NCI-H2029 (cell line): ENCODE results near the gene FOXF2.

ENCODE experiments used
- DNase-seq: peaks from one replicate; lab custom pipeline; 2025; lab: John Stamatoyannopoulos, UW

FOXF2 gene

DNA sequence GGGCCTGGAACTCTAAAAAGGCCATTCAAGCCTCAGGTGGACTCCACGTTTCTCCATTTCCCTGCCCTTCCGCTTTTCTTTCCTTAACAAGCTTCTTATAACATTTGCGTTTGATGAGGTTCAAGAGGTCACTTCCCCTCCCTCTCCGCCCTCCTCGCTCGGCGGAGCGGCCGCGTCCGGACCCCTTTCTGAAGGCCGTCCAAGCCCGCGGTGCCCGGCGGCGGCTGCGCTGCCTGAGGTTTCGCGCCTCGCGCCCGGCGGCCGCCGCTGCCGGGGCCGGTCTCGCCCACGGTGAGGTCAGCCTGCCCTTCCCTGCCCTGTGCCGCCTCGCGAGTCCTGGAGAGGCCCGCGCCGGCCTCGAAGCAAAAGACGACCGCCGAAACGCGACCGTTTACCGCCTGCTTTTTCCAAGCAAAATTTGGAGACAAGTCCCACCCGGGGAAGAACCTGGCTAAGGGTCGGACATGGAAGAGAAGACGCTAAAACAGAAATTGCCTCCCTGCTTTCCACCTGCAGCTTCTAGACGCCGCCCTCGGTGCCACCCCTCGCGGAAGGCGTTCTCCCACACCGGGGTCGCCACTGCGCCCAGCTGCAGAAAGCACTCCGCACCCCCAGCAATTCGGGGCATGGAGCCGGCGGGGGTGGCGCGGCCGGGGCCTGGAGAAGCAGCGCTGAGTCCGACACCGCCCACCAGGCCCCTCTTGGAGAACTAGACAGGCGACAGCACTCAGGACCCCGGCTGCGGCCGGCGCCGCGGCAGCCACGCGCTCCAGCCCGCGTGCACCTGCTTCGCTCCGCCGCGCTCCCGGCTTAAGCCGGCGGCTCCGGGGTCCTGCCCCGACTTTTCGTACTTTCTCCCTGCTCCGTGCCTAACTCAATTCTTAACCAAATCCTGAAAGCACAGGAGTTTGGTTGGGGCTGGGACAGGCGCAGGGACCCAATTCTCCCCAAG, 11.0 kb upstream of the FOXF2 start:
- no peak for DNase-seq

DNA sequence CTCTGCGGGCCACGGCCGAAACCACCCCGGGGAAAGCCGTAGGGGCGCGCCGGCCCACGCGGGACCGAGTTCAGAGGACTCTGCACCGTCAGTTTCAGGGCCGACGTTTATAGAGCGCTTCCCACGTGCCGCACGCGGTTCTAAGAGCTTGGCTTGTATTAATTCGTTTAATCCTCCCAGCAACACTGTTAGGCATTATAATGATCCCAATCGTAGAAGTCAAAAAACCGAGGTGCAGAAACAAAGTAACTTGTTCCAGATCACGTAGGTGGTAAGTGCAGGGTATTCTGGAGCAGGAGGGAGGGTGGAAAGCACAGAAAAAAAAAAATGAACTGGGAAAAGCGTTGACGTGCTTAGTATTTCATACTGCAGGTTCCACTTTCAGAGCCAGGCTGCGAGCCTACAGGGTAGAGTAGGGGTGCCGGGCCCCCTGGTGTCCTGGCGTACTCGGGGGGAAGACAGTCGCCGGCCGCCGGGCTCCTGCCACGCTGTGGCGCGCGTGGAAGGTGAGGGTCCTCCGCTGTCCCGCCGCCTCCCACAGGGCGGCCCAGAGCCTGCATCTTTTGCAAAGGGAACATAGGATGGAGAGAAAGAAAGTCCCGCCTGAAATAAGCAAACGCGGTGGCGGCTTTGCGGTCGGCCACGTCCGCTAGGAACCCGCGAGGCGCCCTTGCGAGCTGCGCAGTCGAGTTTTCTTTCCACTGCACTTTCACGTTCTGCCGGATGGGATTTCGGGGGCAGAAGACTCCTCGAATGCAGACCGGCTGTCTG, 10.2 kb upstream of the FOXF2 start:
- no peak for DNase-seq

DNA sequence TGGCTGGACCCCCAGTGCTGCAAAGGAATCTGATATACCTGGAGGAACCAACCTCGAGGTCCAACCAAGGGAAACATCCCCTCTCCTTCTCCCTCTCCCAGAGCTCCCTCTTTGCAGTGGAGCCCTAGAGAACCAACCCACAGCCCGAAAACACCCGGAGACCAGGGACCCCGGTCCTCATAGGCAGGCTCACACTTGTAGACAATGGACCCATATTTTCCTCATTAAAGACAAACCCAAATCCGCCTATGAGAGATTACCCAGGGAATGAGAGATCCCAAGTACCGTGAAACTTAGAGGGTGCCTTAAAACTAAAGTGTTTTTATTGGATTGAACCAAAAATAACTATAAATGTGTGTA, 9.6 kb upstream of the FOXF2 start:
- DNase-seq: no peak

DNA sequence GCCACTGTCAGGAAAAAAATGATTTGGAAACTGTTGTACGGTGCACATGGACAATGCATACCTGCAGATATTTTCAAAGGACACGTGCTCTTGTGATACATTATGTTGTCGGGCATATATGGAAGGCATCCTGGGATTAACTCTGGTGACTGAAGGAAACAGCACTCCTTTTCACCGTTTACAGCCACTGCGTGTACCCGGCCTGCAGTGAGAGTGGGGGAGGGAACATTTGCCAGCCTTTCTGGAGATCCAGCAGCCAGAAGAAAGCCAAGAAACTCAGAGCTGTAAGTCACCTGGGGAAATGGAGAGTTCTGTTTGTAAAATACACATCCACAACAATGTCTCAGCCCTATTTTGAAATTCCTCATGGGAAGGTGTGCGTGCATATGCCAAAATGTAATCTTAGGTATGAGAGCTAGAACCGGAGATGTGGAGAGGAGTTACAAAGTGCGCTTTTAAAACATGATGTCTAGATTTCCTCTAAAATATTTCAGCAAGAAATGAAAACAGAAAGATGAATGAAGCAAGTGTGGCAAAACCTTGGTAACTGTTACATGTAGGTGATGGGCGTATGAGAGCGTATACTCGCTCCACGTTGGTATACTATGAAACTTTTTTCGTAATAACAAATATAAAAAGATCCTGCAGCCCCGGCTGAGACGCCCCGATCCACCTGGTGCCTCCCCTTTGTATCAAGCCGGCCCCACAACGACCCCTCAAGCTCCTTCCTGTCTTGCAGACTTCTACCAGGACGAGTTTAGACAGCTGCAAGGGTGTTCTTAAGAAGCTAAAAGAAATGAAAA, 8.6 kb upstream of the FOXF2 start:
- DNase-seq: no peak

DNA sequence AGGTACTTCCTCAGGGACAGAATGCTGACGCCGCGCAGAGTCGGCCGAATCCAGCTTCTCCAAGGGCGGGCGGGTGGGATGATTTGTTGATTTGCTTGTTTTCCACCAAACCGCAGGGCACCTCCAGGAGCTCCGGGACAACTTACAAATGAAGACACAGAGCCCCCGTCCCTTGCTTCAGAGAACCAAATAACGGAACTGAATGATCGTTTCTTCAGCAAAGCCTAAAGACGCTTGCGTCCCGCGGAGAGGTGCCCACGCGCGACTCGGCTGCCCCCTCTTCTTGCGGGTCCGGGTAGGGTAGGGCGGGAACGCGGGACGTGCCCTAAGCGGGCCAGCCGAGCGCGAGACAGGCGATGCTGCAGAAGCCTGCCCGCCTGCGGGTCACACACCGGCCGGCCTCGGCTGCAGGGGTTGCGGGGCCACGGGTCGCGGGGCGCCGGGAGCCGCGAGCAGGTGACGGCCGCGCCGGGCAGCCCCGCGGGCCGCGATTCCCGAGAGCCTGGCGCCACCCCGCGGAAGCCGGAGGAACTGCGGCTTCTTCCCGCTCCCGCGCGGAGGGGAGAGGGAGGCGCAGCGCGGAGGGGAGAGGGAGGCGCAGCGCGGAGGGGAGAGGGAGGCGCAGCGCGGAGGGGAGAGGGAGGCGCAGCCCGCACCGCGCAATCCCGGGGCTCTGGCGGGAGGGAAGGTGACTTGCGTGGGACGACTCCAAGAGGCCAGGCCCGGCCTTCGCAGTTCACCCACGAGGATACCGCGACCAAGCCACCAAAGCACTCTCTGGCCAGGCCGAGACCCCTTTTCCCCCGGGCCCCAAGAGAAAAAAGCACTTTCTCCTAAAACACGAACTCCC, 7.7 kb upstream of the FOXF2 start:
- DNase-seq: no peak

DNA sequence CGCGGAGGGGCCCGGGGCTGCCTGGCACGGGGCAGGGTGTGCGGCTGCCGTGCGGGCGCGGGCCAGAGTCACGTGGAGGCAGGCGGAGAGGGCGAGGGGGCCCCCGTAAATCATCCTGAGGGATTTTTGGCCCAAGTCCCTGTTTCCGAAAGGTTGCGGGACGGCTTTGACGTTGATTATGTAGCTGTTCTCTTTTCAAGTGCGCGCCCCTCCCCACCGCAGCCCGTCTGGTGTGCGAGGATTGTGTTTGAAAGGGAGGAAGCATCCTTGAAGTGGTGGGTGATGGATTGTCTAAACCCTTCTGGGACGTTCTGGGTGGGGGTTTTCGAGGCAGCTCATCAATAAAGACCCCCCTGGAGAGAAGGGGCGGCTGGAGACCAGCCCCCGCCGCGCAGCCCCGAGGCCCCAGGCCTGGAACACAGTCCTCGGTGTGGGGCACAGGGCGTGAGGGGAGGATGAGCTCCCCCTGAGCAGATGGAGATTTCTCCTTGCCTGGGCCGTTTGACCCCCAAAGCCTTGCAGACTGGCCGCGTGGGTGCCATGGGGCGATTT, 7.0 kb upstream of the FOXF2 start:
- no peak for DNase-seq

DNA sequence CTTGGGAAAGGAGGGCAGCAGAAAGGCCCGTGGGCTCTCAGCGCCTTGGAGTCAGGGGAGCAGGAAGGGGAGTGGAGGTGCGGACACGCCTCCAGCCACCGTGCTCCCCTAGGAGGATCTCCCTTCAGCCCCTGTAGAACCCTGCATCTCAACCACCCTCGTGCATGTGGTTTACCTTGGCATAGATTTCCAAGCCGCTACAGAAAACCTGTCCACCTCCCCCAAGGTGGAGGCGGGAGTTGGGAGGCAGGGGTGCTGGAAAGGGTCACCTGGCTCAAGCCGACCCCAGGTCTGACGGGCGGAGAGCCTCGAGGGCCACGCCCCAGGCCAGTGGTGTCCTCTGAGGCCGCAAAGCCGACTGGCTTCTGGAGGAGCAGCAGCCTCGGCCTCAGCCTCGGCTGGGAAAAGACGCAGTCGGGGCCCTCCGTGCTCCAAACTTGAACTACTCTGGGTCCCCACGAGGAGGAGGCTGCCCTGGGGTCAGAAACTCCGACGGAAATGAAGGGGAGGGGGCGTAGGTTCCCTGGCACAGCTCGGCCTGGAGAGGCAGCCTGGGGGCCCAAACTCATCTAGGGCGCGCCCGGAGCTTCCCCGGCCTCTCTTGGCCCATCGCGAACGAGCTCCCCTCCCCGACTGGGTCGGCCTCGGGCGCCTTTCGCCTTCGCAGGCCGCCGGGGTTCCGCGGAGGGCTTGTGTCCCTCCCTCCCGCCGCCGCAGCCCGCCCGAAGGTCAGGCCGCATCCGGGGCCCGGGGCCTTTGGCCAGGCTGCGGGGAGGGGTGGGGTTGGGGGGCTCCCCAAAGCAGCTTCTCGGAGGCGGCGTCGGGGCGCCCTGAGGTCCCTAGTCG, 6.3 kb upstream of the FOXF2 start:
- no peak for DNase-seq

DNA sequence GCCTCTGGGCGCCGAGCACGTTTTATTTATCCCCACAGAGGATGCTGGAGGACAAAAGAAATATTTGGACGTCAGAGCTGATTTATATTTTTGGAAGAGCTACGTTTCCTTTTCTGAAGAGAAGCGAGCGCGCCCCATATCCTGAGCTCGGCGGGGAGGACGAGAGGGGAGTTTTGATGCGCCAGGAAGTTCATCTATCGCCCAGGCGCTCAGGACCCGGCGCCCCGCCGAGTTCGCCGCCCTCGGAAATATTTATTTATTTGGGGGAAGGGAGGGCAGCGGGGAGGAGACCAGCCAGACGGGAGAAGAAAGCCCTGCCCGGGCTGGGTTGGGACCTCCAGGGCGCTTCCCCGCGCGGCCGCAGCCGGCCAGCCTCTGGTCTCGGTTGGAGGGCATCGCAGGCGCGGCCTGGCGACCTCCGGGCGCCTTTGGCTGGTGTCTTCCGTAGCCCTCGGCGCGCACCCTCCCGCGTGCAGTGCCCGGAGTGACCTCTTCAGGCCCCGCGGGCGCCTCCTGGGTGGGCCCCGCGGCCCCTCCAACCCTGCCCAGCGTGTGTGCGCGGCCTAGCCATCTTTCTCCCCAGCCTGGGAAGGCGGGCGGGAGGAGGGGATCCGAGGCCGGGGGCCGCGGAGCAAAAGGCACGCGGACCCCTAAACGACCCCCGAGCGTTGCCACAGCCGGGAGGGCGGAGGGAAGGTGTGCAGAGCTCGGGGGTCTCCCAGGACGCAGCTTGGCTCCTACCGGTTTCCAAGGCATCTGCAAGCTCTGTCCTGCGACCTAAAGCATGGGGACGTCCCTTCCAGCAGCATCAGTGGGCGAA, 5.4 kb upstream of the FOXF2 start:
- no peak for DNase-seq

DNA sequence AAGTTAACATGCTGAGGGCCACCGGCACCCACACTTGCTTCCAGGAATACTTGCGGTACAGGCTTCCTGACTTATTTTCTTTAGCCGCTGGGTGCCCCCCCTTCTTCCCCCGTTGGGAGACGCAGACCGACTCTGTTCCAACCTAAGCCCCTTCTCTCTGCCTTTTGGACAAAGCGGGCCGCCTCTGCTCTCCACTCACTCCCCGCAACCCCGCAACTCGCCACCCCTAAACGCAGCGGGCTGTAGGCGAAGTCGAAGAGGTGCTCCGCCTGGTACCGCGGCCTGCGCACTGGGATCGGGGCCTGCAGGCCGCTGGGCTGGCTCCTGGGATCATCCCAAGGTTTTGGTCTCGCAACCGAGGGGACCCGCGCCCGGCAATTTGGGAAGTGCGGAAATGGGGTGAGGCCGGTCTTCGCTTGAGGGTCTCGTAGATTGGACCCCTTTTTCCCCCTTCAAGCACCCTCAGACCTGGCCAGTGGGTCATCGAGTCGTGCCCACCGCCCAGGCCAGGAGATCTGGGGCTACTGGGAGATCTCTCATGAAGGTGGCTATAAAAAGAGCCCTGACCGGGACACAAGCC, 4.7 kb upstream of the FOXF2 start:
- DNase-seq: no peak

DNA sequence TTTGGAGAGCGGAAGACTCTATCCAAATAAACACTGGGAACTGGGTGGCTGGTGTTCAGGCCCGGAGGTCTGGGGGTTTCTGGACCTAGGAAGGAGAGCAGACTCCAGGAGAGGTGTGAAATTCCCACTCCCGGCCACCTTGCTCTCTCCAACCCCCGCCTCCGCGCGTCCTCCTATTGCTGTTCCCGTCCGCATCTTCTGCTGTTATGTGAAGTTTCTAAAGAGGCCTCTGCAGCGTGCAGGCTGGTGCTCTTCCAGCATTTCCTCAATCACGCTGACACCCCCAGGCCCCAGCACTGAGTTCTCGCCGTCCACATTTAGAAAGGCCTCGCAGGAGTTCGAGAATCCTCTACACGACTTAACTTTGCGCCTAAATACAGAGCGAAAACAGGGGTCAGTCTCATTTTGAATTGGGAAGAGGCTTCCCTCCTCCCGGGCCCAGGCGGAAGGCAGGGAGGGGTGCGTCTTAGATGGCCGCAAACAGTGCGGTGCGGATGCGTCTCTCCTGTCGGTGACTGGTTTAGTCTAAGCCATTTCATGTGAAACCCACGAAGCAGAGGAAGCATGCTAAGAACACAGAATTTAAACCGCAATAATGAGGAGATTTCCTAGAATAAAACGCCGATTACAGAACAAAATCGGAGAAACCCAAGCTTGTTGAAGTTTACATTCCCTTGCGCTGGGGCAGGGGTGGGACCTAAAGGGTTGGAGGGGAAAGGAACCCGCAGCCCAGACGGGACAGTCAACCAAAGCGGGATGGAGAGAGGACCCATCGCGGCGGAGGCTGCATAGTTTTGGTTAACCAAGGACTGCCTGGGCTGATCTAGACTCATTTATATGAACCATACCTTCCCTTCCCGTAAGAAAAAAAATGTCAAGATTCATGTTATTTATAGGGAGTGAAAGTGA, 4.0 kb upstream of the FOXF2 start:
- DNase-seq: no peak

DNA sequence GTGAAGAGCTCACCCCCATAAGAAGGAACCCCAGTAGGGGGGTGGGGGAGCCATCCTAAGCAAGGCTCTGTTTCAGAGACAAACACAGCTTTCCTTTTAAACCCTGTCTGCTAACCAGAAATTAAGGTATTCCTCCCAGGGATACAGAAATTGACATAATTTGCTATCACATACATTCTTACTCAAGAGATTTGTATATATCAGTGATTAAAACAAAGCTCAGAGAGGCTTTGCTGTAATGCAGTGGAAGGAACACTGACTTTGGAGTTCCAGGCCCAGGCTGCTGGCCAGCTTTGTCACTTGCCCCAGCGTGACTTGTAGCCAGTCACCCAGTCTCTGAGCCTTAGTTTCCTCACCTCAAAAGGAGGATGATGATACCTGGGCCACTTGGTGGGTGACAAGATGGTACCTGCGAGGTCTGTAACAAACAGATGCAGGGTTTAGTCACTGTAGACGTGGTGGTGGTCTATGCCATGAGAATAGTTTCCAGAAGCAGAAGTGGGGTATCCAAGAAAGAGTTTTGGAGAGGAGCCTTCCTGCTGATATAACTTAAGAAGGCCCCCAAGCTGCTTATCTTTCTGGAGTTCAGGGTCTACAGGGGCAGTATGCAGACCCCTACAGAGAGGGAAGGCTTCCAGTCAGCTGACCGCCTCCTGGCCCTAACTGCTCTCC, 3.2 kb upstream of the FOXF2 start:
- DNase-seq: no peak

DNA sequence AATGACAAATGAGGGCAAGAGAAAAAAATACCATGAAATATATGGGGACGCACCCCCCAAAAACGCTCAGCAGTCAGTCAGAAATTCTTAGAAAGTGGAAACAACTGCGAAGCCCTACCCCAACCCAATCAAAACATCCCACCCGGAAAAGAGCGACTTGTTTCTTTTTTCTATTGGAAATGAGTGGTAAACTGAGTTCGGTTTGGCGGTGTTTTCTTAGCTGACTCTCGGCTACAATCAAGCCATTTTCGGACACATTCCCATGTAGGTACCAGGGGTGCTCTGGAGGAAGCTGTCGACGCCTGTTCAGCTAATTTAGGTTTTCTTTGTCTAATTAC, 1.9 kb upstream of the FOXF2 start:
- DNase-seq: no peak

DNA sequence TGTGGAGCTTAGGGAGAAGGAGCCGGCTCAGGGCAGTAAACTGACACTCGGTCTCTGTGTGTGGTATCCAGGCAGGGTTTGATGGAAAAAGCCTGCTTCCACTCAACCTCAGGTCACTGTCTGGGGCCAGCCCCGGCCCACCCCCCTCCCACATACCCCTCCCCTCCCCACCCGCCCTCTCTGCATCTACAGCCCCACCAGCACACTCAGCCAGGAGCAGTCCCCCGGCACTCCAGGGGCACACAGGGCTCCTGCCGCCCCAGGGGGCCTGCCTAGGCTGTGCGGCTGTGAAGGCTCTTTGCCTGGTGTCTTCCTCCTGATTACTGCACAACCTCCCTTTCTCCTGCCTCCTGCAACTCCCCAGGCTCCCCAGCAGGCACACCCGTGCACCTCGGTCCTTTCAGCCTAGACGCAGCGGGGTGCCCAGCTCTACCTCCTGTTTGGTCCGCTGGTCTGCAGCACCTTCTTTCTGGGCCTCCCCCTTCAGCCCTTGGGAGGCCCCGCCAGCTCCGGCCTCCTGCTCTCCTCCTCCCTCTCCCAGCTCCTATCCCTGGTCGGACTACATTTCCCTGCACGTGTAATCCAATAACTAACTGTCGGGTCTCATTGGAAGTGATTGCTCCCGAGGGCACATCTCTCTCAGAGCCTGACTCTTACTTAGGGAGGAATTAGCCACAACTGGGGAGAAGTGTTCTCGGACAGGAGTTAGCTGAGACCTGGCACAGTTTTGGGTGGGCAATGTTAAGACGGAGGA, 1.3 kb upstream of the FOXF2 start:
- DNase-seq: no peak

DNA sequence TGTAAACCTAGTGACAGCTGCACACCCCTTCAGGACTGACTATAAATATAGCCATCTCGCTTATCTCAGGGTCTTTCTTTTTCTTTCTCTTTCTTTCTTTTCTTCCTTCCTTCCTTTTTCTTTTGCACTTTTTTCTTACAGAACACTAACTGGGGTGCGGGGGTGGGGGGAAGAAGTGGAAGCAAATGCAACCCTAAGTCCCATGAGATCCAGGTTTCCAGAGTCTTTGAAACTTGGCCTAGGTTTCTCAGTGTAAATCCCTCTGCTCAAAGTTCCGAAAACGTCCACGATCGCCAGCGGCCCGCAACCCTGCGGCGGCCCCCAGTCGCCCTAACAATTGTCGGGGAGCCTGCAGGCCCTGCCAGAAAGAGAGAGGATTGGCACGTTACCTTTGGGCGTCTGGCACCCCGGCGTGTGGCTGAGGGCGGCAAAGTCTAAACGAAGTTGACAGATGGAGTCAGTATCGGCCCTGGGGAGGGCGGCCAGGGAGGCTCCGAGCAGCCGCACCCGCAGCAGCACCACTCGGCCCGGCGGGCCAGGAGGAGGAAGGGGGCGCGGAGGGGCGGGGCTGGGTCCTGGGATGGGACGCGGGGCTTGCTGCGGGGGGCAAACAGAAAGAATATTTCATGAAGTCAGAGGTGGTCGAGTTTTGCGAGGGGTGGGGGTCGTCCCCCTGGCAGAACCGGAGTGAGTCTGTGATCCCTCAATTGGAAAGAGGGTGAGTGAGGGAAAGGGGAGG, 577 bp upstream of the FOXF2 start:
- no peak for DNase-seq

DNA sequence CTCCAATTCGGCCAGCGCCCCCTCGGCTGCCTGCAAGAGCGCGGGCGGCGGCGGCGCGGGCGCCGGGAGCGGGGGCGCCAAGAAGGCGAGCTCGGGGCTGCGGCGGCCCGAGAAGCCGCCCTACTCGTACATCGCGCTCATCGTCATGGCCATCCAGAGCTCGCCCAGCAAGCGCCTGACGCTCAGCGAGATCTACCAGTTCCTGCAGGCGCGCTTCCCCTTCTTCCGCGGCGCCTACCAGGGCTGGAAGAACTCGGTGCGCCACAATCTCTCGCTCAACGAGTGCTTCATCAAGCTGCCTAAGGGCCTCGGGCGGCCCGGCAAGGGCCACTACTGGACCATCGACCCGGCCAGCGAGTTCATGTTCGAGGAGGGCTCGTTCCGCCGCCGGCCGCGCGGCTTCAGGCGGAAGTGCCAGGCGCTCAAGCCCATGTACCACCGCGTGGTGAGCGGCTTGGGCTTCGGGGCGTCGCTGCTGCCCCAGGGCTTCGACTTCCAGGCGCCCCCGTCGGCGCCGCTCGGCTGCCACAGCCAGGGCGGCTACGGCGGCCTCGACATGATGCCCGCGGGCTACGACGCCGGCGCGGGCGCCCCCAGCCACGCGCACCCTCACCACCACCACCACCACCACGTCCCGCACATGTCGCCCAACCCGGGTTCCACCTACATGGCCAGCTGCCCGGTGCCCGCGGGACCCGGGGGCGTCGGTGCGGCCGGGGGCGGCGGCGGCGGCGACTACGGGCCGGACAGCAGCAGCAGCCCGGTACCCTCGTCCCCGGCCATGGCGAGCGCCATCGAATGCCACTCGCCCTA, 963 bp downstream of the FOXF2 start:
- DNase-seq: no peak
